ENCODE data around the gene CASS4.

CASS4 gene

GRCh38 chr20:56440346-56441007 is 28.4 kb downstream of the CASS4 start:
- no peak for DNase-seq (ENCODE audit: low read depth in 2 of 2)
- TF ChIP-seq CTCF (IDR thresholded peaks at IDR 0.05; ENCODE audit: low read depth, low read length) = no peak
- no peak overlapping the region for H3K4me3 ChIP-seq (replicated peaks in 1 of 2; ENCODE audit: low read depth in 2 of 2, low read length in 2 of 2)

- peak; percentile 13 to 53 for DNase-seq (ENCODE audit: low read depth in 2 of 2)
- H3K4me3 ChIP-seq (replicated peaks in 1 of 2; ENCODE audit: low read depth in 2 of 2, low read length in 2 of 2) = no peak overlapping the region
- TF ChIP-seq CTCF (IDR thresholded peaks at IDR 0.05; ENCODE audit: low read depth, low read length) = no peak
These were observed 30.6 kb downstream of the CASS4 start for GRCh38 chr20:56442389-56443365.

GRCh38 chr20:56443654-56444540 is 31.8 kb downstream of the CASS4 start:
- DNase-seq (ENCODE audit: low read depth in 2 of 2) = peak; percentile 65 to 77
- no peak for TF ChIP-seq CTCF (IDR thresholded peaks at IDR 0.05; ENCODE audit: low read depth, low read length)
- H3K4me3 ChIP-seq (replicated peaks in 1 of 2; ENCODE audit: low read depth in 2 of 2, low read length in 2 of 2) = no peak overlapping the region

- DNase-seq (ENCODE audit: low read depth in 2 of 2) = no peak
- TF ChIP-seq CTCF (IDR thresholded peaks at IDR 0.05; ENCODE audit: low read depth, low read length) = no peak
- H3K4me3 ChIP-seq (replicated peaks in 1 of 2; ENCODE audit: low read depth in 2 of 2, low read length in 2 of 2) = no peak overlapping the region
These were observed 33.1 kb downstream of the CASS4 start for GRCh38 chr20:56445130-56445529.

- DNase-seq (ENCODE audit: low read depth in 2 of 2) = no peak
- TF ChIP-seq CTCF (IDR thresholded peaks at IDR 0.05; ENCODE audit: low read depth, low read length) = no peak
These were observed 33.5 kb downstream of the CASS4 start for GRCh38 chr20:56445540-56445939.

GRCh38 chr20:56447227-56447626 is 35.2 kb downstream of the CASS4 start:
- DNase-seq (ENCODE audit: low read depth in 2 of 2) = no peak
- TF ChIP-seq CTCF (IDR thresholded peaks at IDR 0.05; ENCODE audit: low read depth, low read length) = no peak
- H3K4me3 ChIP-seq (replicated peaks in 1 of 2; ENCODE audit: low read depth in 2 of 2, low read length in 2 of 2) = no peak overlapping the region

More at GRCh38 chr20:56445540-56445939, 33.5 kb downstream of the CASS4 start:
- no peak overlapping the region for H3K4me3 ChIP-seq (replicated peaks in 1 of 2; ENCODE audit: low read depth in 2 of 2, low read length in 2 of 2)
